HEK293 (cell line): ENCODE results near the gene PER1.

Experiments
- BCL11B ChIP-seq: fragments of 450-650 bp; formaldehyde crosslinking; IDR thresholded peaks from 2 replicates; pipeline ENCODE4 v1.5.1; 2016; ENCODE audit warnings: low read depth, missing biosample characterization, missing genetic modification characterization
- GLI2 ChIP-seq: fragments of 450-650 bp; formaldehyde crosslinking; IDR thresholded peaks from 2 replicates; pipeline ENCODE4; 2017; ENCODE audit warnings: missing biosample characterization, missing genetic modification characterization, low read depth, borderline replicate concordance
- REPIN1 ChIP-seq: fragments of 450-650 bp; formaldehyde crosslinking; IDR thresholded peaks from 2 replicates; pipeline ENCODE4 v1.5.1; 2017; ENCODE audit warnings: missing biosample characterization, missing genetic modification characterization, low read depth
- SCRT1 ChIP-seq: fragments of 450-650 bp; formaldehyde crosslinking; IDR thresholded peaks from 2 replicates; pipeline ENCODE4 v1.5.1; 2016; ENCODE audit warnings: missing biosample characterization, missing genetic modification characterization, borderline replicate concordance
- YY2 ChIP-seq: fragments of 450-650 bp; formaldehyde crosslinking; IDR thresholded peaks from 2 replicates; pipeline ENCODE4 v1.5.1; 2016; ENCODE audit warnings: missing biosample characterization, missing genetic modification characterization
- ZFHX2 ChIP-seq: fragments of 450-650 bp; formaldehyde crosslinking; conservative IDR thresholded peaks from 2 replicates; pipeline ENCODE4 v1.5.1; 2016; ENCODE audit warnings: missing biosample characterization, missing genetic modification characterization
- ZNF112 ChIP-seq: fragments of 450-650 bp; formaldehyde crosslinking; IDR thresholded peaks from 2 replicates; pipeline ENCODE4 v1.5.0; 2017; ENCODE audit warnings: missing biosample characterization, missing genetic modification characterization
- ZNF16 ChIP-seq: fragments of 450-650 bp; formaldehyde crosslinking; IDR thresholded peaks from 2 replicates; pipeline ENCODE4 v1.5.1; 2016; ENCODE audit warnings: low read depth, missing biosample characterization, missing genetic modification characterization
- ZNF175 ChIP-seq: fragments of 450-650 bp; formaldehyde crosslinking; IDR thresholded peaks from 2 replicates; pipeline ENCODE4 v1.5.1; 2016; ENCODE audit warnings: missing biosample characterization, missing genetic modification characterization
- ZNF2 ChIP-seq: fragments of 450-650 bp; formaldehyde crosslinking; IDR thresholded peaks from 2 replicates; pipeline ENCODE4 v1.5.1; 2016; ENCODE audit warnings: missing biosample characterization, missing genetic modification characterization
- ZNF274 ChIP-seq, 2 experiments: fragments of 200-500 bp in 1 of 2; fragments of 450-650 bp in 1 of 2; sonication (Bioruptor generic) in 1 of 2; formaldehyde crosslinking in 1 of 2; IDR thresholded peaks; 2 replicates each; pipeline versions ENCODE4 v1.5.1 to v1.6.1; 2014 to 2016; ENCODE audit warnings: borderline replicate concordance in 1 of 2, inconsistent platforms in 1 of 2, low read length in 1 of 2, missing biosample characterization in 1 of 2, missing genetic modification characterization in 1 of 2
- ZNF341 ChIP-seq: fragments of 450-650 bp; formaldehyde crosslinking; IDR thresholded peaks from 2 replicates; pipeline ENCODE4; 2016; ENCODE audit warnings: low read depth, missing biosample characterization, missing genetic modification characterization
- ZNF37A ChIP-seq: fragments of 450-650 bp; IDR thresholded peaks from 2 replicates; pipeline ENCODE4 v1.5.1; 2018; ENCODE audit warnings: missing biosample characterization, missing genetic modification characterization
- ZNF510 ChIP-seq: fragments of 450-650 bp; formaldehyde crosslinking; IDR thresholded peaks from 2 replicates; pipeline ENCODE4 v1.5.1; 2018; ENCODE audit warnings: mild to moderate bottlenecking, missing genetic modification characterization, missing biosample characterization; ENCODE audit not compliant: insufficient replicate concordance
- ZNF544 ChIP-seq: fragments of 450-650 bp; formaldehyde crosslinking; IDR thresholded peaks from 2 replicates; pipeline ENCODE4 v1.5.0; 2017; ENCODE audit warnings: missing biosample characterization, missing genetic modification characterization
- ZNF548 ChIP-seq: fragments of 450-650 bp; formaldehyde crosslinking; IDR thresholded peaks from 2 replicates; pipeline ENCODE4 v1.5.1; 2016; ENCODE audit warnings: missing biosample characterization, missing genetic modification characterization
- ZNF549 ChIP-seq: fragments of 450-650 bp; IDR thresholded peaks from 2 replicates; pipeline ENCODE4 v1.5.1; 2018; ENCODE audit warnings: missing biosample characterization, missing genetic modification characterization, mild to moderate bottlenecking, inconsistent platforms, moderate library complexity
- ZNF600 ChIP-seq: fragments of 450-650 bp; formaldehyde crosslinking; IDR thresholded peaks from 2 replicates; pipeline ENCODE4 v1.5.1; 2016; ENCODE audit warnings: missing biosample characterization, missing genetic modification characterization
- ZNF610 ChIP-seq: fragments of 450-650 bp; formaldehyde crosslinking; IDR thresholded peaks from 2 replicates; pipeline ENCODE4 v1.5.1; 2016; ENCODE audit warnings: missing biosample characterization, missing genetic modification characterization, borderline replicate concordance
- ZNF677 ChIP-seq: fragments of 450-650 bp; IDR thresholded peaks from 2 replicates; pipeline ENCODE4 v1.5.0; 2018; ENCODE audit warnings: missing biosample characterization, mild to moderate bottlenecking, missing genetic modification characterization, moderate library complexity
- ZNF707 ChIP-seq: fragments of 450-650 bp; formaldehyde crosslinking; IDR thresholded peaks from 2 replicates; pipeline ENCODE4 v1.5.1; 2016; ENCODE audit warnings: missing biosample characterization, missing genetic modification characterization
- ZNF776 ChIP-seq: fragments of 450-650 bp; formaldehyde crosslinking; IDR thresholded peaks from 2 replicates; pipeline ENCODE4 v1.5.0; 2017; ENCODE audit warnings: missing biosample characterization, missing genetic modification characterization, borderline replicate concordance
- TF ChIP-seq, protein P1 (sequence below): fragments of 450-650 bp; formaldehyde crosslinking; IDR thresholded peaks from 2 replicates; pipeline ENCODE4 v1.5.1; 2016; ENCODE audit warnings: missing biosample characterization, missing genetic modification characterization, borderline replicate concordance
- TF ChIP-seq, protein P2 (sequence below): fragments of 450-650 bp; formaldehyde crosslinking; IDR thresholded peaks from 2 replicates; pipeline ENCODE4 v1.5.1; 2016; ENCODE audit warnings: missing biosample characterization, missing genetic modification characterization
- TF ChIP-seq, protein P3 (sequence below): fragments of 450-650 bp; formaldehyde crosslinking; IDR thresholded peaks from 2 replicates; pipeline ENCODE4 v1.5.1; 2016; ENCODE audit warnings: missing biosample characterization, missing genetic modification characterization
- TF ChIP-seq, protein P4 (sequence below): fragments of 450-650 bp; formaldehyde crosslinking; IDR thresholded peaks from 2 replicates; pipeline ENCODE4 v1.5.1; 2016; ENCODE audit warnings: missing biosample characterization, missing genetic modification characterization
- TF ChIP-seq, protein P5 (sequence below): fragments of 450-650 bp; formaldehyde crosslinking; IDR thresholded peaks from 2 replicates; pipeline ENCODE4 v1.5.1; 2016; ENCODE audit warnings: missing biosample characterization, missing genetic modification characterization

The PER1 gene

DNA sequence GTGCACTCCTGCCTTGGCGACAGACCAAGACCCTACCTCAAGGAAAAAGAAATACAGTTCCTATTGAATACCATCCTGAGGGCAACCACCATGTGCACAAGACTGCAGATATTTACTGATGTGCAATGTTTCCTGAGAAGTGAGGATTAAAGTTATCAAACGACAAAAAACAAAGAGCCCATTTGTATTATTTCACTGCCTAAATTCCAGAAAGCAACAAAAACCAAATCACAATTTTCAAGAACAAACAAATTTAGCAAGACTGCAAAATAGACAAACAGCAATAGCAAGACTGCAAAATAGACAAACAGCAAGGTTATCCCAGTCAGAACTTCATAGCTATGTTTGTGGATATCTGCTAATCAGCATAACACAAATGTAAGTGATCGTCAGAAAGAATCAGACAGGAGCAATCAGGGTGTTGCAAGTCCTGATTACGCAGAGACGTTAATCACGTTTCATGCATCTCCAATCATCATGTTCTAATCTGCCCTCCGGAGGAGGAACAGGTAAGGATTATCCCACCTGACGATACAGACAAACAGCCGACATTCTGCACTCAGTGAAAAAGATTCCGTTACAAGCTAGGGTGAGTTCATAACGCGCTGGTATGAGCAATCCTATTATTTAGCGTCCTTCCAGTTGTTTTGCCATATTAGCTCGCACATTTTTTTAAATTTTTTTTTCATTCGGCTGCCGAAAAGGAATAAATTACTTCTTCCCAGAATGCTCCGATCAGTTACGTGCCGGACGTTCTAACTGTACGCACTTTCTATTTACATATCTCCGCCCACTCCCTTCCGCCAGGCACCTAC is 21.1 kb upstream of the PER1 start (continued):
- TF ChIP-seq, protein P1, sequence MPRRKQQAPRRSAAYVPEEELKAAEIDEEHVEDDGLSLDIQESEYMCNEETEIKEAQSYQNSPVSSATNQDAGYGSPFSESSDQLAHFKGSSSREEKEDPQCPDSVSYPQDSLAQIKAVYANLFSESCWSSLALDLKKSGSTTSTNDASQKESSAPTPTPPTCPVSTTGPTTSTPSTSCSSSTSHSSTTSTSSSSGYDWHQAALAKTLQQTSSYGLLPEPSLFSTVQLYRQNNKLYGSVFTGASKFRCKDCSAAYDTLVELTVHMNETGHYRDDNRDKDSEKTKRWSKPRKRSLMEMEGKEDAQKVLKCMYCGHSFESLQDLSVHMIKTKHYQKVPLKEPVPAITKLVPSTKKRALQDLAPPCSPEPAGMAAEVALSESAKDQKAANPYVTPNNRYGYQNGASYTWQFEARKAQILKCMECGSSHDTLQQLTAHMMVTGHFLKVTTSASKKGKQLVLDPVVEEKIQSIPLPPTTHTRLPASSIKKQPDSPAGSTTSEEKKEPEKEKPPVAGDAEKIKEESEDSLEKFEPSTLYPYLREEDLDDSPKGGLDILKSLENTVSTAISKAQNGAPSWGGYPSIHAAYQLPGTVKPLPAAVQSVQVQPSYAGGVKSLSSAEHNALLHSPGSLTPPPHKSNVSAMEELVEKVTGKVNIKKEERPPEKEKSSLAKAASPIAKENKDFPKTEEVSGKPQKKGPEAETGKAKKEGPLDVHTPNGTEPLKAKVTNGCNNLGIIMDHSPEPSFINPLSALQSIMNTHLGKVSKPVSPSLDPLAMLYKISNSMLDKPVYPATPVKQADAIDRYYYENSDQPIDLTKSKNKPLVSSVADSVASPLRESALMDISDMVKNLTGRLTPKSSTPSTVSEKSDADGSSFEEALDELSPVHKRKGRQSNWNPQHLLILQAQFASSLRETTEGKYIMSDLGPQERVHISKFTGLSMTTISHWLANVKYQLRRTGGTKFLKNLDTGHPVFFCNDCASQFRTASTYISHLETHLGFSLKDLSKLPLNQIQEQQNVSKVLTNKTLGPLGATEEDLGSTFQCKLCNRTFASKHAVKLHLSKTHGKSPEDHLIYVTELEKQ (tag by site-specific recombination) = peak; percentile 97
- TF ChIP-seq, protein P2, sequence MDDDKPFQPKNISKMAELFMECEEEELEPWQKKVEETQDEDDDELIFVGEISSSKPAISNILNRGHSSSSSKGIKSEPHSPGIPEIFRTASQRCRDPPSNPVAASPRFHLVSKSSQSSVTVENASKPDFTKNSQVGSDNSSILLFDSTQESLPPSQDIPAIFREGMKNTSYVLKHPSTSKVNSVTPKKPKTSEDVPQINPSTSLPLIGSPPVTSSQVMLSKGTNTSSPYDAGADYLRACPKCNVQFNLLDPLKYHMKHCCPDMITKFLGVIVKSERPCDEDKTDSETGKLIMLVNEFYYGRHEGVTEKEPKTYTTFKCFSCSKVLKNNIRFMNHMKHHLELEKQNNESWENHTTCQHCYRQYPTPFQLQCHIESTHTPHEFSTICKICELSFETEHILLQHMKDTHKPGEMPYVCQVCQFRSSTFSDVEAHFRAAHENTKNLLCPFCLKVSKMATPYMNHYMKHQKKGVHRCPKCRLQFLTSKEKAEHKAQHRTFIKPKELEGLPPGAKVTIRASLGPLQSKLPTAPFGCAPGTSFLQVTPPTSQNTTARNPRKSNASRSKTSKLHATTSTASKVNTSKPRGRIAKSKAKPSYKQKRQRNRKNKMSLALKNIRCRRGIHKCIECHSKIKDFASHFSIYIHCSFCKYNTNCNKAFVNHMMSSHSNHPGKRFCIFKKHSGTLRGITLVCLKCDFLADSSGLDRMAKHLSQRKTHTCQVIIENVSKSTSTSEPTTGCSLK = no peak
- TF ChIP-seq ZNF510 (tag by site-specific recombination) (no peak), ZNF548 (no peak), ZNF341 (tag by site-specific recombination) (no peak), GLI2 (tag by site-specific recombination) (0 out of 2 replicates have a peak, but pooled peaks have one; percentile 59), ZNF707 (tag by site-specific recombination) (no peak), ZNF677 (no peak), ZNF2 (tag by site-specific recombination) (peak; percentile 98), ZNF112 (tag by site-specific recombination) (no peak), REPIN1 (0 out of 2 replicates have a peak, but pooled peaks have one; percentile 76), ZNF776 (no peak), BCL11B (tag by site-specific recombination) (peak; percentile 64; the same call in 1 of the 2 replicates), ZNF544 (tag by site-specific recombination) (no peak), ZNF600 (tag by site-specific recombination) (peak; percentile 97), ZNF175 (tag by site-specific recombination) (no peak), ZNF549 (tag by site-specific recombination) (no peak), YY2 (no peak), ZNF16 (tag by site-specific recombination) (peak; percentile 38; the same call in 1 of the 2 replicates), SCRT1 (tag by site-specific recombination) (peak; percentile 98), ZNF274 (IDR thresholded peaks at IDR 0.05; ENCODE audit: low read length) (no peak), ZNF274 (tag by site-specific recombination; IDR thresholded peaks at IDR 0.05; ENCODE audit: borderline replicate concordance) (no peak), ZFHX2 (tag by site-specific recombination) (peak; percentile 42; the same call in 1 of the 2 replicates), ZNF37A (tag by site-specific recombination) (no peak), ZNF610 (tag by site-specific recombination) (peak; percentile 55; the same call in 1 of the 2 replicates)
- TF ChIP-seq, protein P3, sequence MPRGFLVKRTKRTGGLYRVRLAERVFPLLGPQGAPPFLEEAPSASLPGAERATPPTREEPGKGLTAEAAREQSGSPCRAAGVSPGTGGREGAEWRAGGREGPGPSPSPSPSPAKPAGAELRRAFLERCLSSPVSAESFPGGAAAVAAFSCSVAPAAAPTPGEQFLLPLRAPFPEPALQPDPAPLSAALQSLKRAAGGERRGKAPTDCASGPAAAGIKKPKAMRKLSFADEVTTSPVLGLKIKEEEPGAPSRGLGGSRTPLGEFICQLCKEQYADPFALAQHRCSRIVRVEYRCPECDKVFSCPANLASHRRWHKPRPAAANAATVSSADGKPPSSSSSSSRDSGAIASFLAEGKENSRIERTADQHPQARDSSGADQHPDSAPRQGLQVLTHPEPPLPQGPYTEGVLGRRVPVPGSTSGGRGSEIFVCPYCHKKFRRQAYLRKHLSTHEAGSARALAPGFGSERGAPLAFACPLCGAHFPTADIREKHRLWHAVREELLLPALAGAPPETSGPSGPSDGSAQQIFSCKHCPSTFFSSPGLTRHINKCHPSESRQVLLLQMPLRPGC (tag by site-specific recombination) = peak; percentile 91
- TF ChIP-seq, protein P4, sequence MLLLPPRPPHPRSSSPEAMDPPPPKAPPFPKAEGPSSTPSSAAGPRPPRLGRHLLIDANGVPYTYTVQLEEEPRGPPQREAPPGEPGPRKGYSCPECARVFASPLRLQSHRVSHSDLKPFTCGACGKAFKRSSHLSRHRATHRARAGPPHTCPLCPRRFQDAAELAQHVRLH = peak; percentile 92
- TF ChIP-seq, protein P5, sequence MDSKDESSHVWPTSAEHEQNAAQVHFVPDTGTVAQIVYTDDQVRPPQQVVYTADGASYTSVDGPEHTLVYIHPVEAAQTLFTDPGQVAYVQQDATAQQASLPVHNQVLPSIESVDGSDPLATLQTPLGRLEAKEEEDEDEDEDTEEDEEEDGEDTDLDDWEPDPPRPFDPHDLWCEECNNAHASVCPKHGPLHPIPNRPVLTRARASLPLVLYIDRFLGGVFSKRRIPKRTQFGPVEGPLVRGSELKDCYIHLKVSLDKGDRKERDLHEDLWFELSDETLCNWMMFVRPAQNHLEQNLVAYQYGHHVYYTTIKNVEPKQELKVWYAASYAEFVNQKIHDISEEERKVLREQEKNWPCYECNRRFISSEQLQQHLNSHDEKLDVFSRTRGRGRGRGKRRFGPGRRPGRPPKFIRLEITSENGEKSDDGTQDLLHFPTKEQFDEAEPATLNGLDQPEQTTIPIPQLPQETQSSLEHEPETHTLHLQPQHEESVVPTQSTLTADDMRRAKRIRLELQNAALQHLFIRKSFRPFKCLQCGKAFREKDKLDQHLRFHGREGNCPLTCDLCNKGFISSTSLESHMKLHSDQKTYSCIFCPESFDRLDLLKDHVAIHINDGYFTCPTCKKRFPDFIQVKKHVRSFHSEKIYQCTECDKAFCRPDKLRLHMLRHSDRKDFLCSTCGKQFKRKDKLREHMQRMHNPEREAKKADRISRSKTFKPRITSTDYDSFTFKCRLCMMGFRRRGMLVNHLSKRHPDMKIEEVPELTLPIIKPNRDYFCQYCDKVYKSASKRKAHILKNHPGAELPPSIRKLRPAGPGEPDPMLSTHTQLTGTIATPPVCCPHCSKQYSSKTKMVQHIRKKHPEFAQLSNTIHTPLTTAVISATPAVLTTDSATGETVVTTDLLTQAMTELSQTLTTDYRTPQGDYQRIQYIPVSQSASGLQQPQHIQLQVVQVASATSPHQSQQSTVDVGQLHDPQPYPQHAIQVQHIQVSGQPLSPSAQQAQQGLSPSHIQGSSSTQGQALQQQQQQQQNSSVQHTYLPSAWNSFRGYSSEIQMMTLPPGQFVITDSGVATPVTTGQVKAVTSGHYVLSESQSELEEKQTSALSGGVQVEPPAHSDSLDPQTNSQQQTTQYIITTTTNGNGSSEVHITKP (tag by site-specific recombination) = peak; percentile 84
